Activated T-helper 17 cell treated with anti-CD3 and anti-CD28 coated beads, Interleukin-2, amount 50 U/mL, for 72 hours (primary cell): ENCODE data around the gene ALOX12B. TPM values are rescaled to one million over a fixed set of nuclear protein-coding genes. Genes with fewer than 3 reads are reported as not detected.
"Not testable (repeated sequence)": the region's sequence is repeated elsewhere in the genome, so short reads cannot be mapped to it uniquely, and the experiment has no call there.

Experiments used
- ATAC-seq: fragments of 150-1000 bp; cut with Tn5 transposase; replicated peaks from 2 replicates; pipeline ENCODE4 v1.10.0; 2021; ENCODE audit warnings: mild to moderate bottlenecking, moderate library complexity
- H3K27ac Mint-ChIP-seq: one replicate; pipeline ENCODE4 v1.8.0; 2022; ENCODE audit warnings: mixed read lengths
- H3K27me3 Mint-ChIP-seq: one replicate; pipeline ENCODE4 v1.8.0; 2022; ENCODE audit warnings: mixed read lengths
- H3K36me3 Mint-ChIP-seq: one replicate; pipeline ENCODE4 v1.8.0; 2022; ENCODE audit warnings: low read depth, mild to moderate bottlenecking, mixed read lengths
- H3K4me1 Mint-ChIP-seq: one replicate; pipeline ENCODE4 v1.8.0; 2022; ENCODE audit warnings: mixed read lengths
- H3K4me3 Mint-ChIP-seq: one replicate; pipeline ENCODE4 v1.8.0; 2022; ENCODE audit warnings: mild to moderate bottlenecking, mixed read lengths
- H3K9me3 Mint-ChIP-seq: one replicate; pipeline ENCODE4 v1.8.0; 2022; ENCODE audit warnings: mixed read lengths
- total RNA-seq, 2 donors: library from RNA; stranded (reverse); gene quantifications; one replicate each; pipeline ENCODE4 v1.2.3, GENCODE V29; 2022

ALOX12B gene
- total RNA-seq, 2 donors from 2014 or later = 1.1 to 6.2 TPM

DNA sequence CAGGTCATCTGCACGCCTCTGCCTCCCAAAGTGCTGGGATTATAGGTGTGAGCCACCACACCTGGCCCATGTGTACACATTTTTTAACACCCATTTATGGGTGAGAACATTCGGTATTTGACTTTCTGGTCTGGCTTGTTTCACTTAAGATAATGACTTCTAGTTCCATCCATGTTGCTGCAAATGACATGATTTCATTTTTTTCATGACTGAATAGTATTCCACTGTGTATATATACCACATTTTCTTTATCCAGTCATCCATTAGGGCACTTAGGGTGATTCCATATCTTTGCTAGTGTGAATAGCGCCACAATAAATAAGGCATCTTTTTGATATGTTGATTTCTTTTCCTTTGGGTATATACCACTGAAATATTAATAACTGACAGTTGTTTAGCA lies 5.6 kb downstream of the ALOX12B start:
- no peaks in the 10 kb centered on the region for H3K4me1 Mint-ChIP-seq
- no peaks in the 10 kb centered on the region for H3K9me3 Mint-ChIP-seq
- ATAC-seq = no peak
- peaks cover 21% of the 10 kb centered on the region for H3K36me3 Mint-ChIP-seq
- H3K27me3 Mint-ChIP-seq = no peaks in the 10 kb centered on the region
- H3K4me3 Mint-ChIP-seq = no peak overlapping the region
- no peak overlapping the region for H3K27ac Mint-ChIP-seq

DNA sequence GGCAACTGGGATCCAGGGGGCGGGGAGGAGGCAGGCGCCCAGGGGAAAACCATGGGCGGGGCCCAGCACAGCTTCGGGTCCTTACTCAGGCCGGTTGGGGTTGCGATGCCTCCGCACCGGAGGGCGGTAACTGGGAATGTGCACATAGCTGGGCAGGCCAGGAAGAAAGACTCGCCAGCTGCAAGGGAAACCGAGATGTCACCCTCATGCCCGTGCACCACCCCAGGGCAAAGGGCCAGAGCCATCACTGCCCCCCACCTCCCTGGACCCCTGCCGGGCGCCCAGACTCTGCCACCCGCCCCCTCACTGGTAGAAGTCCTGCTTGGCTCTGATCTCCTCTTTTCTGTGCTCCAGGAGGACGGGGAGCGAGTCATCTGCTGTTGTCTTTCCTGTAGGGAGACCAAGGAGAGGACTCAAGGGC lies 6.7 kb downstream of the ALOX12B start:
- Mint-ChIP-seq H3K4me3 (peak overlapping the region; percentile 91), H3K4me1 (no peaks in the 10 kb centered on the region), H3K27ac (no peak overlapping the region), H3K27me3 (no peaks in the 10 kb centered on the region), H3K9me3 (no peaks in the 10 kb centered on the region), H3K36me3 (peaks cover 21% of the 10 kb centered on the region)
- ATAC-seq = no peak

DNA sequence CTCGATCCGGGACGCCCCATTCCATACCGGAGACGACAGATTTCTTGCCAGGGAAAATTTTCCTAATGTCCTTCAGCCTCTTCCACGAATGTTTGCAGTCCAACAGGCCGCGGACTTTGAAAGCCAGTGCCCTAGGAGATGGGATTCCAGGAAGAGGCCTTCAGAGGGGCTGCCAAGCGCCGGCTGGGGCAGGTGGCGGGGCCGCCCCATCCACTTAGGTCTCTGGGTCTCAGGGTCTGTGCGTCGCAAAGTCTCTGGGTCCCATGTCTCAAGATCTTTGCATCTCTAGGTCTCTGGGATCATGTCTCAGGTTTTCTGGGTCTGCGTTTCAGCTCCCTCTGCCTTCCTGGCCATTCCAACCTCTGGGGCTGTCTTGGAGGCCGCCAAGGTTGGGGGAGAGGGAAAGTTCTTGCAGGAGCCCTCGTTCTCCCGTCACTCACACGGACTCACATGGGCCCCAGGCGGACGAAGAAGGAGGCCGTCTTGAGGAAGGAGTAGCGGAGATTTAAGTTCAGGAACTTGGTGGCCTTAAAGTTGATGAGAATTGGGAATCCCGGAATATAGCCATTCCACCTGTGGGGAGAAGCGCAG lies 7.2 kb downstream of the ALOX12B start:
- ATAC-seq = no peak
- Mint-ChIP-seq H3K27ac (peak overlapping the region; percentile 76), H3K9me3 (no peaks in the 10 kb centered on the region), H3K36me3 (peaks cover 21% of the 10 kb centered on the region), H3K4me3 (peak overlapping the region; percentile 91), H3K4me1 (no peaks in the 10 kb centered on the region), H3K27me3 (no peaks in the 10 kb centered on the region)

DNA sequence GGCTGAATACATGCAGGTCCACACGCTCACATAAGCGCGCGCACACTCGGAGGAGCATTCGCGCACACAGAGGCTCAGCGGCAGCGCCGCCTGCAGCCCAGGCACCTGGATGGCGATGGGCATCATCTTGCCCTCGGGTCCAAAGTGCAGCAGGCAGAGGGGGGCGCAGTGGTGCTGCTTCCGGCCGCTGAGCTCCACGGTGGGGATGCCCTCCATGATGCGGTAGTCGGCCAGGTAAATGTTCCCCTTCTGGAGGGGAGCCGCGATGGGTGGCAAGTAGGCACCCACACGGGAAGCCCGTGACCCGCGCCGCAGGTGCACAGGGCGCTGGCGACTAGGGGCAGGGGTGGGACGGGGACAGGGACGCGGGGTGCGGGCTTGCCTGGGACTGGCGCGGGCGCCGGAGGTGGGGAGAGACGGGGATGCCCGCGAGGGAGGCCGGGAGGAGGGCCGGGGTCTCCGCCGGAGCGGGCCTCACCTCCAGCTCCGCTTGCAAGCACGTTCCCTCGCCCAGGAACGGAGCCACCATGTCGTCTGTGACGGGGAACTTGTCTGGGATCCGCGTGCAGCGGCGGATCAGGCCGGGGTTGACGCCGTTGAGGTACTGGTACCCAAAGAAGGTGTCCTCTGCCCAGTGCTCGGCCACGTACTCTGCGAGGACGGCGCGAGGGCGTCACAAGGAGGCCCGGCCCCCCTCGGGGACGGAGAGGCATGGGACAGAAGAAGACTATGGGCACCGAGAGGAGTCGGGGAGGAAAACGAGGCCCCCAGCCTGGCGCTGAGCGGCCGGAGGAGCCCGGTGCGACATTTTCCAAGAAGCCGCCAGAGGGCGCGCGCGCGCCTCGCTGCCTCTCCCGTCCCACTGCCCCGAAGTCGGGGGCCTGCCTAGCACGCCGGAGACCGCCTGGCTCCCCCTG lies 8.0 kb downstream of the ALOX12B start:
- ATAC-seq = peak; percentile 90
- H3K9me3 Mint-ChIP-seq = no peaks in the 10 kb centered on the region
- peaks cover 6% of the 10 kb centered on the region for H3K27me3 Mint-ChIP-seq
- peak overlapping the region; percentile 76 for H3K27ac Mint-ChIP-seq
- H3K4me3 Mint-ChIP-seq = peak overlapping the region; percentile 91
- peaks cover 21% of the 10 kb centered on the region for H3K36me3 Mint-ChIP-seq
- peaks cover 2% of the 10 kb centered on the region for H3K4me1 Mint-ChIP-seq

DNA sequence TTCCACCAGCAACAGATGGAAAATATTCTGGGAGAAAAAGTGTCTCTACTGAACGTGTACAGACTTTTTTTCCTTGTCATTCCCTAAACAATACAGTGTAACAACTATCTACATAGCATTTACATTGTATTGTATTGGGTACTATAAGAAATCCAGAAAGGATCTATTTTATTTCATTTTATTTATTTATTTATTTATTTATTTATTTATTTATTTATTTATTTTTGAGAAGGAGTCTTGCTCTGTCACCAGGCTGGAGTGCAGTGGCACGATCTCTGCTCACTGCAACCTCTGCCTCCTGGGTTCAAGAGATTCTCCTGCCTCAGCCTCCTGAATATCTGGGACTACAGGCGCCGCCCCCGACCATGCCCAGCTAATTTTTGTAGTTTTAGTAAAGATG lies 9.6 kb downstream of the ALOX12B start:
- H3K4me3 Mint-ChIP-seq, H3K9me3 Mint-ChIP-seq, ATAC-seq, H3K27ac Mint-ChIP-seq: not testable (repeated sequence)
- peaks cover 21% of the 10 kb centered on the region for H3K36me3 Mint-ChIP-seq
- H3K27me3 Mint-ChIP-seq = peaks cover 18% of the 10 kb centered on the region
- peaks cover 15% of the 10 kb centered on the region for H3K4me1 Mint-ChIP-seq

DNA sequence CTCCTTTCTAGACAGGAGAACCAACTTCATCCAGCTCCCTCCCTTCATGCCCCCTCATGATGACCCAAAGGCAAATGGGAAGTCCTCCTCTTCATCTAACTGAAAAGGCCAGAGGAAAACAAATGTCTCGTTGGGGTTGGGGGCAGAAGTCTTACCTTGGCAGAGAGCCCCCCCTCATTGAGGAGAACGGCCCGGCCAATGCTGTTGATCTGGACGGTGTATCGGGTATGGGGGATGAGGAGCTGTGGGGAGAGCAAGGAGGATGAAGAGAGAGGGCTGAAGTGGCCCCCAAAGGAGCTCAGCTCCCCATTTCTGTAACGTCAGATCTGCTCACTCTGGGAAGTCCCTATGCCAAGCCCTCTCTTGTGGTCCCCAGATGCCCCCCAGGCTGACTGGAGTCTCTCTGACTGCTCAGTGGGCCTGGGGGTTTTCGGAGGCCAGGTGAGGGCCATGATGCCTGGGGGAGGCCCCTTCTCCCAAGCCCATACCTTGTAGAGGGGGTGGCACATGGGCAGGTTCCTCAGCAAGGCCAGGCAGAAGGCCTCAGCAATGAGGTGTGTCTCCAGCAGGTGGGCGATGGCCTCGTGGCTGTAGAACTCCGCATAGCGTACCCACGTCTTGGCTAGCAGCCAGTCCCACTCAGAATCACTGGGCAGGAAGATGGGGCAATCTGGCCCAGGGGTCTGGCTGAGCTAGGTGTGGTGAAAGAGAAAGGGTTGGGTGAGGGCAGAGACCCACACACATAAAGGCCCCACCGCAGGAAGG lies 10.8 kb downstream of the ALOX12B start:
- Mint-ChIP-seq H3K27ac (no peak overlapping the region), H3K4me3 (no peak overlapping the region), H3K4me1 (peaks cover 20% of the 10 kb centered on the region), H3K9me3 (no peaks in the 10 kb centered on the region), H3K36me3 (peaks cover 16% of the 10 kb centered on the region), H3K27me3 (peaks cover 27% of the 10 kb centered on the region)
- ATAC-seq = no peak

DNA sequence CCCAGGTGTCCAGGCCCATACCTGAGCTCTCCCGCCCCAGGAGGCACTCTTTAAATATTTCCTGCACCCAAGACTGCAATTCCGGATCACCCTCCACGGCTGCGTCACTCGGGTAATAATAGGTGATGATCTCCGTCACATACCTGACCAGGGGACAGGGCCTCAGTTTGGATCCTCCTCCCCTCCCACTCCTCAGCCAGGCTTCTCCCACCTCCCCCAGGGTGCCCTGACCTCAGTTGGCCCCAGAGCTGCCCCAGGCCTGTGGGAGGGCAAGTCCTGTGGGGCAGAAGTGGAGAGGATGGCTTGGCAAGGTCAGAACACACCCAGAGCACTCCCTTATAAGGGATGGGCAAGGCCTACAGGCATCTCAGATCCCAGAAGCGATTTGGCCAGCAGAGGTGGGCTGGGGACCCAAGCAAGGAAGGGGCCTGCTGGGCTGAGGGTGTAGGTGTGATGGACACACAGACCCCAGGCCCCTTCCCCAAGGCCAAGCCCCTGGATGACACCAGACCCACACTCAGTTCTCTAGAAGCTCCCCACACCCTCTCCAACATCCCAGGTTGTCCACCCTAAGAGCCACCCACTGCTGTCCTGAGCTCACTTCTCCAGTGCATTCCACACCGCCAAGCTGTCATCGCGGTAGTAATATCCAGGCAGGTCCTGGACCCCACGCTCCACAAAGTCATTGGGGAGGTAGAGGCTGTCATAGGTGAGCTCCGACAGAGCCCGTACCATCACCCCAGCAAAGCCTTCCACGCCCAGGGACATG lies 11.8 kb downstream of the ALOX12B start:
- Mint-ChIP-seq H3K27me3 (peaks cover 27% of the 10 kb centered on the region), H3K4me1 (peaks cover 20% of the 10 kb centered on the region), H3K36me3 (peaks cover 8% of the 10 kb centered on the region), H3K9me3 (no peaks in the 10 kb centered on the region), H3K4me3 (no peak overlapping the region), H3K27ac (no peak overlapping the region)
- no peak for ATAC-seq

DNA sequence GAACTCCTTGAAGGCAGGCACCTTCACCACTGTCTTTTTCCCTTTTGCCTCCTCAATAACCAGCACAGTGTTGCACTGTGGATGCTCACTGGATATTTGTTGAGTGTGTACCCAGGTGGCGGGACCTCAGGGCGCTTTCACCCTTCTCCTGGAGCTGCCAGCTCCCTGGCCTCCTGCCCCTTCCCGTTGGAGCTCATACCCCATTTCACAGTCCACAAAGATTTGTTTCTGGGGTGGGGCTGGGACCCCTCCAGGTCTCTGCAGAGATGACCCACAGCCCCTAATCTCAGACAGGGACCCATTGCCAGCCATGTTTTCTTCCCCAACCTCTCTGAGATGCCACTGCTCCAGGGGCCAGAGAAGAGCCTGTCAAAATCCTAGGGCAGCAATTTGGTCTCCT lies 12.4 kb downstream of the ALOX12B start:
- Mint-ChIP-seq H3K27ac (no peak overlapping the region), H3K27me3 (peaks cover 27% of the 10 kb centered on the region), H3K4me1 (peaks cover 20% of the 10 kb centered on the region), H3K9me3 (no peaks in the 10 kb centered on the region), H3K36me3 (peaks cover 4% of the 10 kb centered on the region), H3K4me3 (peak overlapping the region; percentile 86)
- ATAC-seq = no peak

DNA sequence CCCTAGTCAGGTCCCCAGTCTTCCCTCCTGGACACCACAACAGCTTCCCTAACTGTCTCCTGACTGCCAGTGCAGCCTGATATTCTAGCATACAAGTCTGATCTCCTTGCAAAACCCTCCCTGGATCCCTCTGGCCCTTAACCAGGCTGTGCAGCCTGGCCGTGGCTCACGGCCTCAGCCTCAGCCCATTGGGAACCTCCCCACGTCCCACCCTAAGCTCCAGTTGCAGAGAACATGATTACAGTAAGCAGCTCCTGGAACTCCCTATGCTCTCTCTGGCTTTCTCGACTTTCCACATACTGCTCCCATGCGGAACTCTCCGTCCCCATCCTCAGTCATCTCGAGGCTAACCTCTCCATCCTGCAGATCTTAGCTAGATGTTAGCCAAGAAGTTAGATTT lies 13.0 kb downstream of the ALOX12B start:
- Mint-ChIP-seq H3K27ac (peak overlapping the region; percentile 73), H3K4me1 (peaks cover 20% of the 10 kb centered on the region), H3K27me3 (peaks cover 27% of the 10 kb centered on the region), H3K9me3 (no peaks in the 10 kb centered on the region), H3K4me3 (peak overlapping the region; percentile 86), H3K36me3 (no peaks in the 10 kb centered on the region)
- ATAC-seq = no peak

DNA sequence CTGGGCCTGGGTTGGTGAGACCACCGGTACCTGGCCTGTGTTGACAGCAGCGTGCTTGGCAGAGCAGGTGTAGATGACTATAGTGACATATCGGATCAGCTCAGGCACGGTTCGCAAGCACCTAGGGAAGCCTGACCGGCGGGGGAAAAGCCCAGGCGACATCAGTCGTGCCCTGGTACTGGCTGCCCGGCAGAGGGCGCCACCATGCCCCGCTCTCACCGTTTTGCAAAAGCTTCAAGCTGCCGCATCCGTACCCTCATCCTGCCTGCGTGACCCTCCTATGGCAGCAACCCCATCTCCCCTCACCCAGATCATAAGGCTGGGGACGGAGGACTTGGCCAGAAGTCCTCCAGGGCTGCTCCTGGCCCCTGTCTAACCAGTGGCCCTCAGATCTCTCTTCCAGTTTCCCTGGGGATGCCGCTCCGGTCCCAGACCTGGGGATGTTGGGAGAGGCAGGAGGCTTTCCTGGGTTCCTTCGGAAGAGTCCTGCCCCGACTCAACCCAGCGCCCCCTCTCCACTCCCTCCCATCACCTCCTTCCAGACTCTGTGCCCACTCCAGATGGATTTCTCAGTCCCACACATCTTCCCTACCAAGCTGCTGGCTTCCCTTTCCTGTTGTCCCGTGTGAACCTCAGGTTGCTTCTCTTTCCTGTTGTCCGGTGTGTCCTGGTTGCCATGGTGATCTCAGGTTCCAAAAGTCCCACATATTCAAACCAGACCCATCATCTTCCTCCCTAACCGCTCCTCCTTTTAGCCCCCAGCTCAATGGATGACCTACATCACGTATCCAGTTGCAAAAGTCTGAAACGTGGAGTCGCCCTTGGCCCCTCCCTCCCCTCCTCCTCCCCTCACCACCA lies 13.7 kb downstream of the ALOX12B start:
- Mint-ChIP-seq H3K9me3 (no peaks in the 10 kb centered on the region), H3K36me3 (no peaks in the 10 kb centered on the region), H3K4me1 (peaks cover 20% of the 10 kb centered on the region), H3K27me3 (peaks cover 27% of the 10 kb centered on the region), H3K4me3 (peak overlapping the region; percentile 86), H3K27ac (peak overlapping the region; percentile 73)
- peak; percentile 94 for ATAC-seq

DNA sequence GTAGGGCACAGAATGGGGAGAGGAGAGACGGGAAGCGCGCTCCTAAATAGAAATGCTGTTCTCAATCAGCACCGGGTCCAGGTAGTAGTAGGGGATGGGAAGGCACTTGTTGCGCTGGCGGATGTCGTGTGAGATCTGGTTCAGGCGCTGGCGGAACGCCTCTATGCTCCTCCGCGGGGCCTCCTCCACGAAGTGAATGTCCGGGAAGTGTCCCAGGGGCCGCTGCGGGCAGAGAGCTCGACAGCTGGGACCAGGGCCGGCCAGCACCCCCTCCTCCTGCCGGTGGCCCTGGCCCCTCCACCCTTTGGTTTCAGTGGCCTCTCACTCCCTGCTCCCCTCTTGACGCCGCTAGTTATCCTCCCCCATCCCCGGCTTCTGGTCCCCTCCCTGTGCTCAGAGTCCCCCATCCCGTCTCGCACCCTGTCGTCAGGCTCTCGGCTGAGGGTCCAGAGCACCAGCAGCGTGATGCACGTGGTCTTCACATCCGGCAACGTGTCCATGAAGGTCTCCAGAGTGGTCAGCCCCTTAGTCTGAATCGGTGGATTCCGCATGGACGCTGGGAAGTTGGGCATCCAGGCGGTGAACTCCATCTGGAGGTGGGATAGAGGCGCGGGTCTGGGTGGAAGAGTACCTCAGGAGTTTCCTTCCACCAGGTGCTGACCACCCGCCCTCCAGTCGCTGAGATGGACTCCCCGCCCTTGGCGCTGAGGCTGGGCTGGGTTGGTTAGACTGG lies 14.6 kb downstream of the ALOX12B start:
- peaks cover 20% of the 10 kb centered on the region for H3K4me1 Mint-ChIP-seq
- H3K36me3 Mint-ChIP-seq = no peaks in the 10 kb centered on the region
- peak overlapping the region; percentile 86 for H3K4me3 Mint-ChIP-seq
- H3K27me3 Mint-ChIP-seq = peaks cover 27% of the 10 kb centered on the region
- ATAC-seq = peak; percentile 35
- H3K9me3 Mint-ChIP-seq = no peaks in the 10 kb centered on the region
- H3K27ac Mint-ChIP-seq = peak overlapping the region; percentile 73

DNA sequence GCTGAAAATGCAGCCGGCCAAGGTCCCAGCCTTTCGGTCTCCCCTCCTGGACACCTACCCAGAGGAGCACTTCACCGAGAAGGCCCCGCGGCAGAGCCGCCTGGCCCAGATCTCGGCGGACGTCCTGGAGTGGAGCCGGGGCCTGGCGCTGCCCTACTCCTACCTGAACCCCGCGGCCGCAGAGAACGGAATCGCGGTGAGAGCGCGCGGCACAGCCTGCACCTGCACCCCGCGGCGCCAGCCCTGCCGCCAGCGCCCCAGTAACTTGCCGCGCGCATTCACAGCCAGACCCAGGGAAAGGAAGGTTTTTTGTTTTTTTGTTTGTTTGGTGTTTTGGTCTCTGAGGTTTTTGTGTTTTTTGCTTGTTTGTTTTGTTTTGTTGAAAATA lies 15.2 kb downstream of the ALOX12B start:
- H3K27me3 Mint-ChIP-seq = peaks cover 27% of the 10 kb centered on the region

DNA sequence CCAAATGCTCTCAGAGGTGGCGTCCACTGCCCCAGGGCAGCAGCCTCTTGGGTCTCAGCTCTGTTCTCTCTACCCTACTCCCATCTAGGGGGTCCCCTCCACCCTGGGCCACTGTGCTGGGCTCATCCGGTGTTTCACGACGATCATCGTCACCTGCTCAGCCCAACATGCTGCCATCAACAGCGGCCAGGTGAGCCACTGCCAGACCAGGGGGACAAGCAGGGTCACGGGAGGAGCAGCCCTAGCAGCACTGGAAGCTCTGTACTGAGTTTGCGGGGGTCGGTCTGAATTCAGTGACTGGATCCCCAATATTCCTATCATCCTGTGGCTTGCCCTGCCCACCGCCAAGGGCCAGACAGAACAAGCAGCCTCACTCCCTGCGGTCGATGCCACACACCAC lies 16.0 kb downstream of the ALOX12B start:
- H3K27ac Mint-ChIP-seq = no peak overlapping the region
- peaks cover 27% of the 10 kb centered on the region for H3K27me3 Mint-ChIP-seq
- no peaks in the 10 kb centered on the region for H3K9me3 Mint-ChIP-seq
- ATAC-seq = no peak
- peaks cover 20% of the 10 kb centered on the region for H3K4me1 Mint-ChIP-seq
- H3K4me3 Mint-ChIP-seq = peak overlapping the region; percentile 86
- no peaks in the 10 kb centered on the region for H3K36me3 Mint-ChIP-seq

More for the DNA sequence above, 15.2 kb downstream of the ALOX12B start:
- H3K4me1 Mint-ChIP-seq = peaks cover 20% of the 10 kb centered on the region
- H3K27ac Mint-ChIP-seq = no peak overlapping the region
- no peak for ATAC-seq
- H3K4me3 Mint-ChIP-seq = peak overlapping the region; percentile 86
- H3K36me3 Mint-ChIP-seq = no peaks in the 10 kb centered on the region
- no peaks in the 10 kb centered on the region for H3K9me3 Mint-ChIP-seq
